A673 (cell line): ENCODE results near the gene IL21. TPM values are rescaled to one million over a fixed set of nuclear protein-coding genes. Genes with fewer than 3 reads are reported as not detected.

ENCODE experiments used
- BruUV-seq: library from RNA; stranded (reverse); fragments of 400-500 nt; replicated peaks from 2 replicates; lab custom pipeline; 2021; lab: Mats Ljungman, UMichigan
- CTCF ChIA-PET: fragments of 300-600 bp; sonication (Branson Sonifier 250); formaldehyde crosslinking; loops from one replicate; lab custom pipeline; 2022; ENCODE audit warnings: antibody characterized with exemption; lab: Charles Lee
- POLR2A ChIA-PET: fragments of 300-600 bp; sonication (Branson Sonifier 250); formaldehyde crosslinking; loops from one replicate; lab custom pipeline; 2022; ENCODE audit warnings: antibody characterized with exemption; ENCODE audit not compliant: low non-redundant PET; lab: Charles Lee
- DNase-seq: peaks from one replicate; pipeline ENCODE4 v3.0.0-alpha.2; 2015; ENCODE audit warnings: low spot score
- H3K27ac ChIP-seq: fragments of 200-600 bp; sonication (generic); 2 replicates; pipeline ENCODE4 v1.5.1; 2016; ENCODE audit warnings: mixed run types, low read depth, mild to moderate bottlenecking, mixed read lengths, antibody characterized with exemption, low read length; ENCODE audit not compliant: poor library complexity, severe bottlenecking
- H3K27me3 ChIP-seq: fragments of 200-600 bp; sonication (generic); replicated peaks from 2 replicates; pipeline ENCODE4 v1.6.1; 2017; ENCODE audit warnings: mixed run types, low read depth, mild to moderate bottlenecking, mixed read lengths, antibody characterized with exemption, low read length; ENCODE audit not compliant: insufficient read depth, poor library complexity
- H3K36me3 ChIP-seq: fragments of 200-600 bp; sonication (generic); 2 replicates; pipeline ENCODE4 v1.6.1; 2016; ENCODE audit warnings: mixed run types, mild to moderate bottlenecking, mixed read lengths, antibody characterized with exemption, low read length; ENCODE audit not compliant: insufficient read depth, poor library complexity, severe bottlenecking
- H3K4me1 ChIP-seq: fragments of 200-600 bp; sonication (generic); 2 replicates; pipeline ENCODE4 v1.6.1; 2017; ENCODE audit warnings: mixed run types, mild to moderate bottlenecking, mixed read lengths, antibody characterized with exemption, low read length; ENCODE audit not compliant: insufficient read depth, poor library complexity, severe bottlenecking
- H3K4me3 ChIP-seq: fragments of 200-600 bp; sonication (generic); 2 replicates; pipeline ENCODE4 v1.5.1; 2016; ENCODE audit warnings: low read depth, mixed run types, mild to moderate bottlenecking, mixed read lengths, low read length; ENCODE audit not compliant: poor library complexity, severe bottlenecking
- H3K9me3 ChIP-seq: fragments of 200-600 bp; sonication (generic); 2 replicates; pipeline ENCODE4 v1.6.1; 2016; ENCODE audit warnings: mixed run types, low read depth, mild to moderate bottlenecking, mixed read lengths, antibody characterized with exemption, low read length; ENCODE audit not compliant: poor library complexity, severe bottlenecking
- EZH2 ChIP-seq: fragments of 200-600 bp; sonication (generic); IDR thresholded peaks from 2 replicates; pipeline ENCODE4 v1.6.1; 2017; ENCODE audit warnings: borderline replicate concordance, low read depth, mild to moderate bottlenecking, mixed read lengths, antibody characterized with exemption, low read length; ENCODE audit not compliant: poor library complexity, severe bottlenecking
- intact Hi-C: fragments of 100-400 bp; cut with micrococcal nuclease; formaldehyde crosslinking; loops from one replicate; pipeline ENCODE4 v1.10.0; 2022; ENCODE audit not compliant: unreplicated experiment
- total RNA-seq: library from RNA; stranded (reverse); gene quantifications from 2 replicates; pipeline ENCODE4 v1.2.3, GENCODE V29; 2021
- TF ChIP-seq, protein P1 (sequence below): fragments of 300-800, 200-600 bp; sonication (generic); conservative IDR thresholded peaks from 2 replicates; pipeline ENCODE4 v1.5.1; 2017; ENCODE audit warnings: low read depth, mild to moderate bottlenecking, antibody characterized with exemption, low read length, moderate library complexity, mixed read lengths

The IL21 gene
- total RNA-seq, 1 experiment from 2014 or later, result not detected

GRCh38 chr4:122619611-122620010 is 1.3 kb downstream of the IL21 start:
- Histone ChIP-seq H3K9me3 (no peaks in the 10 kb centered on the region), H3K4me3 (no peak overlapping the region), H3K36me3 (no peaks in the 10 kb centered on the region), H3K27ac (no peak overlapping the region), H3K27me3 (no peaks in the 10 kb centered on the region), H3K4me1 (no peaks in the 10 kb centered on the region)
- no peak for TF ChIP-seq EZH2
- TF ChIP-seq, protein P1, sequence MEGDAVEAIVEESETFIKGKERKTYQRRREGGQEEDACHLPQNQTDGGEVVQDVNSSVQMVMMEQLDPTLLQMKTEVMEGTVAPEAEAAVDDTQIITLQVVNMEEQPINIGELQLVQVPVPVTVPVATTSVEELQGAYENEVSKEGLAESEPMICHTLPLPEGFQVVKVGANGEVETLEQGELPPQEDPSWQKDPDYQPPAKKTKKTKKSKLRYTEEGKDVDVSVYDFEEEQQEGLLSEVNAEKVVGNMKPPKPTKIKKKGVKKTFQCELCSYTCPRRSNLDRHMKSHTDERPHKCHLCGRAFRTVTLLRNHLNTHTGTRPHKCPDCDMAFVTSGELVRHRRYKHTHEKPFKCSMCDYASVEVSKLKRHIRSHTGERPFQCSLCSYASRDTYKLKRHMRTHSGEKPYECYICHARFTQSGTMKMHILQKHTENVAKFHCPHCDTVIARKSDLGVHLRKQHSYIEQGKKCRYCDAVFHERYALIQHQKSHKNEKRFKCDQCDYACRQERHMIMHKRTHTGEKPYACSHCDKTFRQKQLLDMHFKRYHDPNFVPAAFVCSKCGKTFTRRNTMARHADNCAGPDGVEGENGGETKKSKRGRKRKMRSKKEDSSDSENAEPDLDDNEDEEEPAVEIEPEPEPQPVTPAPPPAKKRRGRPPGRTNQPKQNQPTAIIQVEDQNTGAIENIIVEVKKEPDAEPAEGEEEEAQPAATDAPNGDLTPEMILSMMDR, result no peak
- POLR2A ChIA-PET, result no interaction called here
- no peak for DNase-seq
- CTCF ChIA-PET, result no interaction called here
- BruUV-seq, result no TSS peak
- intact Hi-C loops, result no loop called here

DNA sequence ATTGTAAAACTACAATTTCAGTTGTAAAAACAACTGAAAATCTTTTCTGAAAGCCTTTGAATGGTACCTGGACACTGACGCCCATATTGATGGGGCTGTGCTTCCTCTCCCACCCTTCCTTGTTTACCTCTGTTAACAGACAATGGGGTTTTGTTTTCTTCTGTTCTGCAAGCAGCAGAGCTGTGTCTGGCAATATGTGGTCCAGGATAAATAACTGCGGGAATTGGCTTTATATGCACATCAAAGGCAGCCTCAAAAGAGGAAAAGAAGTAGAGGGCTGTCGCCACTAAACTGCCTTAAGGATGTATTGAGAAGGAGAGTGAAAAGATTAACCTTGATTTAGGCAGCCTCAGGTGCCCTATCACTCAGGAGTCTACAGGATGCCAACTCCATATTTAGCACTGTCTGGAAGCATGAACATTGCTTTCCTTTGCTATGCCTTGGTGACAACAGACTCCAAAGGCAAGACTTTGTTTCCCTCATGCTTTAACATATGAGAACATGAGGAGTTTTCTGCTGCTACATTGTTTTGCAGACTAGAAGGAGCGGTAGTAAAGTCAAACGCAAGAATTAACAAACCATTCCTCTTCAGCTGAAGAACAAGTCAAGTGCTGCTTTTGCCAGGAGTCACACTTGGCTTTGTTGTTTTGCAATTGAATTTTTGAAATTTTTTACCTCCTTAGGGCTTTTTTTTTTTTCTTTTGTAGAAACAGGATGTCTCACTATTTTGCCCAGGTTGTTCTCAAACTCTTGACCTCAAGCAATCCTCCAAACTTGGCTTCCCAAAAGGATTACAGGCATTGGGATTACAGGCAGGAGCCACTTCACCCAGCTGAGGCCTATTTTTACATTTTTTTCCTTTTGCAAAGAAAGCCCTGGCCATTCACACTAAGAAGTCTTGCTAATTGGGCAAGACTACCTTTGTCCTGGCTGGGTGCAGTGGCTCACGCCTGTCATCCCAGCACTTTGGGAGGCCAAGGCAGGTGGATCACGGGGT is 3.0 kb downstream of the IL21 start:
- DNase-seq, result no peak
- BruUV-seq, result no TSS peak
- Histone ChIP-seq H3K27ac (no peak overlapping the region), H3K9me3 (no peaks in the 10 kb centered on the region), H3K27me3 (no peaks in the 10 kb centered on the region), H3K36me3 (no peaks in the 10 kb centered on the region), H3K4me1 (no peaks in the 10 kb centered on the region), H3K4me3 (no peak overlapping the region)
- intact Hi-C loops, result no loop called here
- POLR2A ChIA-PET, result no interaction called here
- TF ChIP-seq, protein P1, result no peak
- no peak for TF ChIP-seq EZH2
- CTCF ChIA-PET, result no interaction called here

DNA sequence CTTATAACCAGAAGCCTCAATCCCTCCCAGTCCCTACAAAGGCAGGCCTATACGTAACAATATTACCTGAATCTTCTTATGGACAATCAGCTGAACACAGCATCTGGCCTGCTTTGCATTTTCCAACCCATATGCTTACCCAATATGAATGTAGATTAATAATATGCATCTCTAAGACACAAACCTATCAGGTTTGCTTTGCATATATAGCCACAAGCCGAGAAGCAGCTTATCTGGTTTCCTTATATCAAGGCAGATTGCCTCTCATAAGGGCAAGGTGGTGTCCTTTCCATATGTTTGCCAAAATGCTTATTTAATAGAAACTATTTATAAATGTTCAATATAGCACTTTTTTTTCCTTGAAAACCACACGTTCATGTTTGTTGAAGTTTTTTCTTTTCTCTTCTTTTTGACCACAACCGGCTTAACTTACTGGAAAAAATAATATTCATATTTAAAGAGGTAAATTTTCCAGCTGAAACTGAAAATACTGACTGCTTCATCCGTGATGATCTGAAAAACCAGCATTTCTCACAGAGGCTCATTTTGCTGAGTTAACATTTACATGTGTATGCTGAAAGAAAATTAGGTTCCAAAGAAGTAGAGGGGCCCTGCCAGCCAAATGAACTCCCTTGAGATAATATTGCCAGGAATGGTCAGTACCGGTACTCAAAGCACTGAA is 3.8 kb downstream of the IL21 start:
- CTCF ChIA-PET, result no interaction called here
- TF ChIP-seq, protein P1, result no peak
- TF ChIP-seq EZH2, result no peak
- H3K4me3 ChIP-seq, result no peak overlapping the region
- POLR2A ChIA-PET, result no interaction called here
- H3K36me3 ChIP-seq, result no peaks in the 10 kb centered on the region
- no peak overlapping the region for H3K27ac ChIP-seq
- no peaks in the 10 kb centered on the region for H3K4me1 ChIP-seq
- no peak for DNase-seq
- intact Hi-C loops, result no loop called here
- no TSS peak for BruUV-seq
- H3K27me3 ChIP-seq, result no peaks in the 10 kb centered on the region
- H3K9me3 ChIP-seq, result no peaks in the 10 kb centered on the region
